Osteoblast (primary cell): ENCODE results near the gene S100A5. TPM values are rescaled to one million over a fixed set of nuclear protein-coding genes. Genes with fewer than 3 reads are reported as not detected.
"Not testable (repeated sequence)": the region's sequence is repeated elsewhere in the genome, so short reads cannot be mapped to it uniquely, and the experiment has no call there.

Experiments used
- DNase-seq: peaks from one replicate; pipeline ENCODE4 v3.0.0; 2011; ENCODE audit warnings: low spot score, mixed read lengths; ENCODE audit not compliant: insufficient read length; ENCODE audit errors: missing footprints
- H2AFZ ChIP-seq: 2 replicates; pipeline ENCODE4 v1.6.0; 2011; ENCODE audit warnings: mild to moderate bottlenecking, low read length
- H3K27ac ChIP-seq: 2 replicates; pipeline ENCODE4 v1.5.1; 2011; ENCODE audit warnings: mild to moderate bottlenecking, low read depth, low read length, moderate library complexity
- H3K27me3 ChIP-seq: 2 replicates; pipeline ENCODE4 v1.6.0; 2012; ENCODE audit warnings: mild to moderate bottlenecking, control low read depth, inconsistent platforms, low read length, moderate library complexity; ENCODE audit not compliant: insufficient read depth
- H3K36me3 ChIP-seq: 2 replicates; pipeline ENCODE4 v1.5.1; 2011; ENCODE audit warnings: mild to moderate bottlenecking, low read length, control low read depth, moderate library complexity; ENCODE audit not compliant: insufficient read depth
- H3K4me1 ChIP-seq: 2 replicates; pipeline ENCODE4 v1.5.1; 2011; ENCODE audit warnings: mild to moderate bottlenecking, low read length, control low read depth, moderate library complexity; ENCODE audit not compliant: insufficient read depth
- H3K4me2 ChIP-seq: 2 replicates; pipeline ENCODE4 v1.6.0; 2011; ENCODE audit warnings: mild to moderate bottlenecking, low read length; ENCODE audit not compliant: insufficient read depth
- H3K4me3 ChIP-seq: fragments of 200-600 bp; sonication (generic); 3 replicates; pipeline ENCODE4 v1.5.1; 2012; ENCODE audit warnings: mild to moderate bottlenecking, low read length, inconsistent platforms; ENCODE audit not compliant: insufficient read depth
- H3K79me2 ChIP-seq: 2 replicates; pipeline ENCODE4 v1.6.0; 2012; ENCODE audit warnings: mild to moderate bottlenecking, low read length, control low read depth, inconsistent platforms; ENCODE audit not compliant: insufficient read depth
- H3K9me3 ChIP-seq: 2 replicates; pipeline ENCODE4 v1.5.1; 2011; ENCODE audit warnings: low read depth, low read length, control low read depth
- H4K20me1 ChIP-seq: 2 replicates; pipeline ENCODE4 v1.6.0; 2012; ENCODE audit warnings: mild to moderate bottlenecking, low read length, control low read depth; ENCODE audit not compliant: insufficient read depth
- total RNA-seq: library from RNA; depleted of rRNA; stranded (reverse); fragments of >200 nt; gene quantifications from 2 replicates; pipeline ENCODE4 v1.2.3, GENCODE V29; 2012
- TF ChIP-seq, protein P1 (sequence below): IDR thresholded peaks from 2 replicates; pipeline ENCODE4 v1.5.1; 2011; ENCODE audit warnings: mild to moderate bottlenecking, low read depth, low read length, moderate library complexity; ENCODE audit errors: extremely low read depth

S100A5 gene
- total RNA-seq, 1 donor = not detected

DNA sequence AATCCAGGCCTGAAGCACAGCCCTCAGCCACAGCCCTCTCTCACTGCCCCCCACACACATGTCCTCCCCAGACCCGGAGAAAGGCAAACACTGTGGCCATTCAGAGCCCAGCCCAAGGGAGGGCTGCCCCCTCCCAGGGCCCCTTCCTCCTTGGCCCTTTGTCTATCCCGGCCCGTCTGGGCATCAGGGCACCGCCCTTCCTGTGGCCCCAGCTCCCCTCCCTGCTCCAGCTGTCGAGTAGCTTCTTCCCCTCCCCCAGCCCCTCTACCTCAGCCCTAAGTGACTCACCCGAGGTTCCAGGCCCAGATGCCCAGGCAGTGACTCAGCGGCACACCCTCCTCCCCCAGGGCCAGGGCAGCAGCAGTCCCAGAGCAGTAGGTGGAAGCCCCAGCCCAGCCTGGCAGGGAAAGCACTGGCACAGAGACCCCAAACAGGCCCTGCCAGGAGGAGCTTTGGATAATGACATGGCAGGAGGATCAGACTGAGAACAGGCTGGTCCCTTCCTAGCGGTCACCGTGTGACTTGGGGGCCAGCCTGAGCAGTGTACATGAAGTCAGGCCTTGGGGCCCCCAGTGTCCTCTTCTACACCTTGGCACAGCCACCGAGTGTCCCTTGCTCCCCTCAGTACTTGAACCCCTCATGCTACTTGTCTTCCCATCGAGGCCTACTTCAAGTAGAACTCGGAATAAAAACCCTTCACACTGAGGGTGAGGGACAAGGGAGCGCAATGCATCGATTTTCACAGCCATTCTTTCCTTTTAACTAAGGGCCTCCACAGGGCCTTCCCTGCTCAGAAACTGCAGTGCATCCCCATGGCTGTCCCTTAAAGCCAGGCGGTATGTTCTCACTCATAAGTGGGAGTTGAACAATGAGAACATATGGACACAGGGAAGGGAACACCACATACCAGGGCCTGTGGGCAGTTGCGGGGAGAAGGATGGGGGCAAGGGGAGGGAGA is 26.0 kb upstream of the S100A5 start:
- Histone ChIP-seq H3K27me3 (no peaks in the 10 kb centered on the region), H3K9me3 (no peaks in the 10 kb centered on the region), H3K36me3 (no peaks in the 10 kb centered on the region), H3K27ac (peak overlapping the region; percentile 100), H3K79me2 (no peaks in the 10 kb centered on the region), H3K4me2 (peak overlapping the region; percentile 70), H3K4me3 (peak overlapping the region; percentile 4), H2AFZ (peak overlapping the region; percentile 73), H3K4me1 (peaks cover 38% of the 10 kb centered on the region), H4K20me1 (no peaks in the 10 kb centered on the region)
- peak; percentile 98 for DNase-seq
- TF ChIP-seq, protein P1, sequence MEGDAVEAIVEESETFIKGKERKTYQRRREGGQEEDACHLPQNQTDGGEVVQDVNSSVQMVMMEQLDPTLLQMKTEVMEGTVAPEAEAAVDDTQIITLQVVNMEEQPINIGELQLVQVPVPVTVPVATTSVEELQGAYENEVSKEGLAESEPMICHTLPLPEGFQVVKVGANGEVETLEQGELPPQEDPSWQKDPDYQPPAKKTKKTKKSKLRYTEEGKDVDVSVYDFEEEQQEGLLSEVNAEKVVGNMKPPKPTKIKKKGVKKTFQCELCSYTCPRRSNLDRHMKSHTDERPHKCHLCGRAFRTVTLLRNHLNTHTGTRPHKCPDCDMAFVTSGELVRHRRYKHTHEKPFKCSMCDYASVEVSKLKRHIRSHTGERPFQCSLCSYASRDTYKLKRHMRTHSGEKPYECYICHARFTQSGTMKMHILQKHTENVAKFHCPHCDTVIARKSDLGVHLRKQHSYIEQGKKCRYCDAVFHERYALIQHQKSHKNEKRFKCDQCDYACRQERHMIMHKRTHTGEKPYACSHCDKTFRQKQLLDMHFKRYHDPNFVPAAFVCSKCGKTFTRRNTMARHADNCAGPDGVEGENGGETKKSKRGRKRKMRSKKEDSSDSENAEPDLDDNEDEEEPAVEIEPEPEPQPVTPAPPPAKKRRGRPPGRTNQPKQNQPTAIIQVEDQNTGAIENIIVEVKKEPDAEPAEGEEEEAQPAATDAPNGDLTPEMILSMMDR = no peak

DNA sequence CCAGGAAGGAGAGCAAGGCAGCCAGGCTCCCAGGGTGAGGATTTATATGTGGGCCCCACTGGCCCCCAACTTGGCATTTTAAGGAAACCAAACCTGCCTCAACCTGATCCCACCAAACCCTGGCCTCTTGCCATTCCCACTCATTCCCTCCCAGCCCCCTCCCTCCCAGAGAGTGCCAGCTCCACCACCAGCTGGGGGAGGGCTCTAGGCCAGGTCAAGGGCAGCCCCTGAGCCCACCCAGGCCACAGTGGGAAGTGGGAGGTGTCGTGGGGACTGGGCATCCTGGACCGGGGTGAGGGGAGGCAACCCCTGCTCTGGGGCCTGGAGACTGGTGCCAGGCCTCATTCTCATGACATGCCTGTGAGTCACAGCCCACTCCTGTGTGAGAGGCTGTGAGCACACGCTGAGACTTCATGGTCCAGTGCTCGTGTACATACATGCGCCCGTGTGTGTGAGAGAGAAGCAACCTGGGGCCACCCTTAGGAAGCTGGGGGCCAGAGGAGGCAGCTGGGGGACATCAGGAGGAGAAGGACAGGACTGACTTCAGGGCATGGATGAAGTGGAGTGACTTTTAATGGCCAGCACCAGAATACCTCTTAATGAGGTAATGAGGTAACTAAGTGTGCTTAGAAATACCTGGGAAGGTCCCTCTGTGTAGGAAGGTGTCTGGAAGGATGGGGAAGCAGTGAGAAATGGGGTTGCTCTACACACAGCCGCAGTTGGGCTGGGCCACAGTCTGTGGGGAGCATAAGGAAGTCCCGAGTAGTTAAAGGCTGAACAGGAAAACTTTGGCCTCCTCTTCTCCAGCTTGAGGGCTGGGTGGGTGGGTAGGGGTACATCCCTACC is 25.0 kb upstream of the S100A5 start, which contains the start of gene S100A2:
S100A2 (minus strand) TSS at position 316 of the 846 bp plus-strand sequence. CDS start 1,967 bp downstream, outside the sequence.
- Histone ChIP-seq H3K27me3 (no peaks in the 10 kb centered on the region), H4K20me1 (no peaks in the 10 kb centered on the region), H3K27ac (peak within 1 kb of the TSS; percentile 100), H3K9me3 (no peaks in the 10 kb centered on the region), H3K79me2 (no peaks in the 10 kb centered on the region), H3K4me3 (peak within 1 kb of the TSS; percentile 31), H3K4me2 (peak within 1 kb of the TSS; percentile 70), H3K36me3 (no peaks in the 10 kb centered on the region), H2AFZ (peak within 1 kb of the TSS; percentile 73), H3K4me1 (peaks cover 36% of the 10 kb centered on the region)
- peak; percentile 94 for DNase-seq
- TF ChIP-seq, protein P1 = no peak

DNA sequence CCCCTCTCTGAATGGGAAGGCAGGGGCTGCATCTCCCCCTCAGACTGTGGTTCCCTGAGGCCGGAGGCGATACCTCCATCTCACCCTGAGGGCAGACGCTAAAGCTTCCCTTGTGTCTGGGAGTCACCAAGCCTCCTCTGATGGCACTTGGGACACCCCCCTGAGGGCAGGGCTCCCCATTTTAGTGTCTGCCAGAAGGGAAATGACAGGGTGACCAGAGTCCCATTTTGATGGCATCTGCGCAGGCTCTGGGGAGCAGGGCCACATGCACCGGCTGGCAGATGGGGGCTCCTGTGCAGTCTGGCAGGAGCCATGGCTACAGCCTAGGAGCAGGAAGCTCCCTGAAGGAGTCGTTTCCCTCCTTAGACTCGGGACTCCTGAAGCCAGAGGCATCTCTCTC is 23.3 kb upstream of the S100A5 start:
- Histone ChIP-seq H3K4me3 (no peak overlapping the region), H3K27me3 (no peaks in the 10 kb centered on the region), H4K20me1 (no peaks in the 10 kb centered on the region), H3K4me2 (no peak overlapping the region), H3K9me3 (no peaks in the 10 kb centered on the region), H3K36me3 (no peaks in the 10 kb centered on the region), H3K79me2 (no peaks in the 10 kb centered on the region), H3K4me1 (peaks cover 36% of the 10 kb centered on the region), H2AFZ (no peak overlapping the region), H3K27ac (no peak overlapping the region)
- TF ChIP-seq, protein P1 = no peak
- peak; percentile 23 for DNase-seq

DNA sequence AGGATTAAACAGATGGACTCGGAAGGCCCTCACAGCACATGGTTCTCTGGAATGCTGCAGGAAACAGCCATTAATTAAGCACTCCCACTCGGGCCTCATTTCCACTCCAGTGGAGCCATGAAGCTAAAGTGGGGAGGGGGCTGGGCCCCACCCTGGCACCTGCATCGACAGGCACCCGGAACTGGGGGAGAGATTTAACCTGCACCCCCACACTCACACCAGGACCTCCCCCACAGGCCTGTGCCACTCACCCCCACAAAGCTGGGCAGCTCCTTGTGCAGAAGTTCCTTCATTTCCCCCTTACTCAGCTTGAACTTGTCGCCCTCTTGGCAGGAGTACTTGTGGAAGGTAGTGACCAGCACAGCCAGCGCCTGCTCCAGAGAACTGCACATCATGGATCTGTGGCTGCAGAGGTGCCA is 22.8 kb upstream of the S100A5 start:
- H4K20me1 ChIP-seq = no peaks in the 10 kb centered on the region
- no peak for DNase-seq
- TF ChIP-seq, protein P1 = no peak
- no peak overlapping the region for H3K27ac ChIP-seq
- no peaks in the 10 kb centered on the region for H3K9me3 ChIP-seq
- H3K27me3 ChIP-seq = no peaks in the 10 kb centered on the region
- no peaks in the 10 kb centered on the region for H3K79me2 ChIP-seq
- H3K4me3 ChIP-seq = no peak overlapping the region
- H3K36me3 ChIP-seq = no peaks in the 10 kb centered on the region
- H2AFZ ChIP-seq = no peak overlapping the region
- H3K4me1 ChIP-seq = peaks cover 34% of the 10 kb centered on the region
- no peak overlapping the region for H3K4me2 ChIP-seq

DNA sequence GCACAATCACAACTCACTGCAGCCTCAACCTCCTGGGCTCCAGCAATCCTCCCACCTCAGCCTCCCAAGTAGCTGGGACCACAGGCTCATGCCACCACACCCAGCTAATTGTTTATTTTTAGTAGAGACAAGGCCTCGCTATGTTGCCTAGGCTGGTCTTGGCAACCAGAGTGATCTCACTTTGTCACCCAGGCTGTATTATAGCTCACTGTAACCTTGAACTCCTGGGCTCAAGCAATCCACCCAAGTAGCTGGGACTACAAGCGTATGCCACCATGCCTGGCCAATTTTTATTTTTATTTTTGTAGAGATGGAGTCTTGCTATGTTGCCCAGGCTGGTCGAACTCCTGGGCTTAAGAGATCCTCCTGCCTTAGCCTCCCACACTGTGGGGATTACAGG is 21.3 kb upstream of the S100A5 start:
- not testable (repeated sequence) for H3K79me2 ChIP-seq, H3K36me3 ChIP-seq, H4K20me1 ChIP-seq, H3K27me3 ChIP-seq, H3K4me2 ChIP-seq, DNase-seq, H2AFZ ChIP-seq, H3K9me3 ChIP-seq, H3K4me3 ChIP-seq, H3K27ac ChIP-seq
- H3K4me1 ChIP-seq = peaks cover 19% of the 10 kb centered on the region
